Colonic mucosa (tissue), 4 donors: ENCODE results near the gene TENM3. TPM values are rescaled to one million over a fixed set of nuclear protein-coding genes. Genes with fewer than 3 reads are reported as not detected.

Experiments used
- DNase-seq: peaks from one replicate; pipeline ENCODE4 v3.0.0-alpha.2; 2020
- H3K27ac ChIP-seq: fragments of 200-600 bp; one replicate; pipeline ENCODE4 v1.8.0; 2021
- H3K27me3 ChIP-seq: fragments of 200-600 bp; one replicate; pipeline ENCODE4 v1.8.0; 2021
- H3K36me3 ChIP-seq: fragments of 200-600 bp; one replicate; pipeline ENCODE4 v1.8.0; 2021
- H3K4me1 ChIP-seq: fragments of 200-600 bp; one replicate; pipeline ENCODE4 v1.8.0; 2021; ENCODE audit warnings: mild to moderate bottlenecking
- H3K4me3 ChIP-seq: fragments of 200-600 bp; one replicate; pipeline ENCODE4 v1.8.0; 2021
- H3K9ac ChIP-seq, 2 donors: one replicate each; pipeline ENCODE4 v1.7.0; 2013; ENCODE audit warnings: control low read depth in 2 of 2, low read depth in 2 of 2, low read length in 2 of 2
- H3K9me3 ChIP-seq: fragments of 200-600 bp; one replicate; pipeline ENCODE4 v1.8.0; 2021
- CTCF ChIP-seq: fragments of 200-600 bp; IDR thresholded peaks from one replicate; pipeline ENCODE4 v1.8.0; 2022; ENCODE audit warnings: antibody characterized with exemption, mild to moderate bottlenecking
- intact Hi-C: fragments of 100-400 bp; cut with DNase I; formaldehyde crosslinking; loops from one replicate; pipeline ENCODE4 v1.14.1; 2022
- total RNA-seq, 2 donors: library from RNA; stranded (reverse); fragmentation: NEBNext Ultra II Directional in 1 of 2; extraction: Animal tissue kit (Norgen Biotek cat#: 25700) in 1 of 2; gene quantifications; one replicate each; pipeline ENCODE4 v1.2.1, GENCODE V29; 2021
- donor health status: healthy.
- donor health status: DM: no; HTN: no; CAD: no.
- donor health status: DM: no; HTN: no; CAD: no.

The TENM3 gene
- total RNA-seq, 2 donors from 2014 or later: 0.32 to 1.6 TPM

GRCh38 chr4:182293691-182294255, 50.6 kb downstream of the TENM3 start:
- DNase-seq: no peak
- TF ChIP-seq CTCF: no peak
- no peaks in the 10 kb centered on the region for H3K4me1 ChIP-seq
- intact Hi-C loops: no loop called here
- H3K36me3 ChIP-seq: no peaks in the 10 kb centered on the region
- no peak overlapping the region for H3K27ac ChIP-seq
- H3K27me3 ChIP-seq: no peaks in the 10 kb centered on the region
- no peaks in the 10 kb centered on the region for H3K9me3 ChIP-seq
- no peak overlapping the region for H3K4me3 ChIP-seq
- no peak overlapping the region for H3K9ac ChIP-seq

DNA sequence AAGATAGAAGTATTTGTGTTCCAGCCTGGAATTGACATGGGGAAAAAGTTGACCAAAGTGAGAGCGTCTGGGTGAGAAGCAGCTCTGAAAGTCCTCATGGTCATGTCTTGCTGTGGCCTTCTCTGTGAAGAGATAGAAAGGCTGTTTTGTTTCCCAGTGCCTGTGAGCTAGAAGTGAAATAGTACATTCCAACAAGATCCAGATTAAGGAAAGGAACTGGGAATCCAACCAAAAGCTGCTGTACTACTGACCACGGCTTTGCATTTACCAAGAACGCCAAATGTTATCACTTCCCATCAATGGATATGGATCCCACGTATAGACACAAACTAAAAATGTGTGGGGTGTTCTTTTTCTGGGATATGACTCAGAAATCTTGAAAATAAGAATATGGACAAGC, 51.2 kb downstream of the TENM3 start:
- H3K9ac ChIP-seq: no peak overlapping the region
- DNase-seq: no peak
- no peaks in the 10 kb centered on the region for H3K36me3 ChIP-seq
- TF ChIP-seq CTCF: no peak
- no peaks in the 10 kb centered on the region for H3K9me3 ChIP-seq
- no peaks in the 10 kb centered on the region for H3K4me1 ChIP-seq
- intact Hi-C loops: no loop called here
- no peaks in the 10 kb centered on the region for H3K27me3 ChIP-seq
- H3K4me3 ChIP-seq: no peak overlapping the region
- H3K27ac ChIP-seq: no peak overlapping the region

DNA sequence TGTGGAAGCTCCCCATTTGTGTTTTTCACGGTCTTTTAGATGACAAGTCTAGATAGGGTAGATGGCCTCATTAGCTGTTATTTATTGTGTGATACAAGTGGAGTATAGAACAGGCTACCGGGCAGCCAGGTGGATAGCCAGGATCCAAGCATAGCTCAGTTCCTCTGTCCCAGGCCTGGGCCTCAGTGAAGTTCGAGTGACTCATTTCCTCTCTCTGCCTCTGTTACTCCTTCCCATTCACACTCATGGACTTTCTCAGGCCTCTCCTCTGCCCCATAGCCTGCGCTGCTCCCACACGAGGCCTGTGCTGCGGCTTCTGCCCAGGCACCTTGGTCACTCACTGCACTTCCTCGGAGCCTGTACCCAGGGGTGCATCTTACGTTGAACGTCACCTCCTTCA, 54.5 kb downstream of the TENM3 start:
- no peak for DNase-seq
- no peak for TF ChIP-seq CTCF
- Histone ChIP-seq H3K4me1 (no peaks in the 10 kb centered on the region), H3K36me3 (no peaks in the 10 kb centered on the region), H3K9ac (no peak overlapping the region), H3K9me3 (no peaks in the 10 kb centered on the region), H3K27ac (no peak overlapping the region), H3K27me3 (no peaks in the 10 kb centered on the region), H3K4me3 (no peak overlapping the region)
- intact Hi-C loops: no loop called here

GRCh38 chr4:182301736-182302135, 58.5 kb downstream of the TENM3 start:
- TF ChIP-seq CTCF: no peak
- no peak overlapping the region for H3K27ac ChIP-seq
- intact Hi-C loops: no loop called here
- H3K4me3 ChIP-seq: no peak overlapping the region
- no peaks in the 10 kb centered on the region for H3K36me3 ChIP-seq
- H3K27me3 ChIP-seq: no peaks in the 10 kb centered on the region
- no peaks in the 10 kb centered on the region for H3K4me1 ChIP-seq
- DNase-seq: no peak
- no peaks in the 10 kb centered on the region for H3K9me3 ChIP-seq
- no peak overlapping the region for H3K9ac ChIP-seq

- TF ChIP-seq CTCF: no peak
Measured at GRCh38 chr4:182303847-182304246, 60.6 kb downstream of the TENM3 start.

More at GRCh38 chr4:182303847-182304246, 60.6 kb downstream of the TENM3 start:
- no peaks in the 10 kb centered on the region for H3K36me3 ChIP-seq
- H3K4me3 ChIP-seq: no peak overlapping the region
- H3K27ac ChIP-seq: no peak overlapping the region
- H3K4me1 ChIP-seq: no peaks in the 10 kb centered on the region
- no peaks in the 10 kb centered on the region for H3K9me3 ChIP-seq
- no peak for DNase-seq
- H3K9ac ChIP-seq: no peak overlapping the region
- no peaks in the 10 kb centered on the region for H3K27me3 ChIP-seq
- intact Hi-C loops: no loop called here
